Uterus (tissue), 4 donors: Measurements from ENCODE around the gene PSENEN. TPM values are rescaled to one million over a fixed set of nuclear protein-coding genes. Genes with fewer than 3 reads are reported as not detected.

Experiments
- DNase-seq, 2 donors: peaks; one replicate each; pipeline ENCODE4 v3.0.0-alpha.2; 2019 to 2020
- H3K27ac ChIP-seq, 2 donors: fragments of 200-600 bp; sonication (generic); 1 replicate in 1 of 2; 2 replicates in 1 of 2; pipeline ENCODE4 v1.5.1; 2016 to 2018
- H3K27me3 ChIP-seq, 2 donors: fragments of 200-600 bp; sonication (generic); one replicate each; pipeline ENCODE4 v1.5.1; 2018 to 2019; ENCODE audit warnings: control low read depth in 1 of 2
- H3K36me3 ChIP-seq, 2 donors: fragments of 200-600 bp; sonication (generic); one replicate each; pipeline ENCODE4 v1.5.1; 2019; ENCODE audit warnings: control low read depth in 1 of 2
- H3K4me1 ChIP-seq, 2 donors: fragments of 200-600 bp; sonication (generic); one replicate each; pipeline ENCODE4 v1.5.1; 2018 to 2019; ENCODE audit warnings: control low read depth in 1 of 2
- H3K4me3 ChIP-seq, 2 donors: fragments of 200-600 bp; sonication (generic); 1 replicate in 1 of 2; 2 replicates in 1 of 2; pipeline ENCODE4 v1.5.1; 2018 to 2019; ENCODE audit warnings: mild to moderate bottlenecking in 1 of 2
- H3K9me3 ChIP-seq, 2 donors: fragments of 200-600 bp; sonication (generic); one replicate each; pipeline ENCODE4 v1.5.1; 2019; ENCODE audit warnings: control low read depth in 1 of 2
- POLR2A ChIP-seq, 2 donors: fragments of 450-650 bp; IDR thresholded peaks; one replicate each; pipeline ENCODE4 v1.6.1; 2016; ENCODE audit warnings: antibody characterized with exemption in 2 of 2, mild to moderate bottlenecking in 1 of 2, moderate library complexity in 1 of 2
- intact Hi-C: fragments of 100-400 bp; cut with DNase I; formaldehyde crosslinking; loops from one replicate; pipeline ENCODE4 v1.15.1; 2023; ENCODE audit warnings: low total_unique reads
- total RNA-seq, 4 donors: library from RNA; depleted of rRNA in 3 of 4; stranded (reverse); fragments of >200 nt in 3 of 4; gene quantifications; one replicate each; pipeline versions ENCODE4 v1.1.0 to v1.2.4, GENCODE V29; 2014 to 2023
- TF ChIP-seq, protein P1 (sequence below), 4 experiments: fragments of 200-600 bp in 2 of 4; fragments of 450-650 bp in 2 of 4; sonication (generic) in 2 of 4; IDR thresholded peaks; one replicate each; pipeline ENCODE4 v1.5.1; 2016 to 2019; ENCODE audit warnings: antibody characterized with exemption in 4 of 4, mild to moderate bottlenecking in 2 of 4, moderate library complexity in 1 of 4
- donor health status: DM: yes; HTN: yes; CAD: no.

Gene PSENEN, protein sequence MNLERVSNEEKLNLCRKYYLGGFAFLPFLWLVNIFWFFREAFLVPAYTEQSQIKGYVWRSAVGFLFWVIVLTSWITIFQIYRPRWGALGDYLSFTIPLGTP
- 10 to 100 TPM in 3 of 4 donors, 1 to 10 TPM in 1; 5.3 to 37.3 (median 18.8) TPM for total RNA-seq

DNA sequence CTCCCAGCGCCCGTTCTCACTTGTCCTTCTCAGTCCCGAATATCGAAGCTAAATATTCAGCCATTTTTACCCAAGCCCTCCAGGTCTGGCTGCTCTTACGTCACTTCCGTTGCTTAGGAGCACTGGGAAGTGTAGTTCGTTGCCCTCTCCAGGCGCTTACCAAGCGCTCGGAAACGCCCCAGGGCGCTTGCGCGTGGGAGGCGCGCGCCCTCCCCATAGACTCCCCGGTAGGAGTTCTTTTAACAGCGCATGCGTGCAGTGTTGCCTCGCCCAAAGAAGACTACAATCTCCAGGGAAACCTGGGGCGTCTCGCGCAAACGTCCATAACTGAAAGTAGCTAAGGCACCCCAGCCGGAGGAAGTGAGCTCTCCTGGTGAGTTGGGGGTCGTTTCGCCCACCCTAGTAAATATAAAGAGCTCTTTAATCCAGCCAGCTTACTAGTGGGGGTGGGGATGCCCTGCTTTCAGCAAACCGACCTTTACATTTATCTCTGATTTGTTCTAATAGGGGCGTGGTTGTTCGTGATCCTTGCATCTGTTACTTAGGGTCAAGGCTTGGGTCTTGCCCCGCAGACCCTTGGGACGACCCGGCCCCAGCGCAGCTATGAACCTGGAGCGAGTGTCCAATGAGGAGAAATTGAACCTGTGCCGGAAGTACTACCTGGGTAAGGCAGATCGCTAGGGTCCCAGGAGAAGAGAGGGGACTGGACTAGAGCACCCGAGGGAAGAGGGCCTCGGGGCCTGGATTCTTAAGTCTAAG, at the start of gene PSENEN, which contains the start of gene U2AF1L4:
Gene PSENEN (plus strand): TSS at position 324 of the 759 bp plus-strand sequence. CDS start 280 bp downstream, at position 604.
Gene U2AF1L4 (minus strand): TSS at position 91 of the 759 bp plus-strand sequence. CDS start 27 bp downstream, at position 64.
- Histone ChIP-seq H3K36me3 (no peaks in the 10 kb centered on the region), H3K9me3 (no peaks in the 10 kb centered on the region), H3K4me1 (peaks cover 6 to 23% of the 10 kb centered on the region in 2 donors), H3K4me3 (peak within 1 kb of the TSS; percentile 92 to 100), H3K27ac (peak within 1 kb of the TSS; percentile 100), H3K27me3 (no peaks in the 10 kb centered on the region)
- peak; percentile 98 for DNase-seq
- intact Hi-C loops: no loop called here
- TF ChIP-seq, protein P1, sequence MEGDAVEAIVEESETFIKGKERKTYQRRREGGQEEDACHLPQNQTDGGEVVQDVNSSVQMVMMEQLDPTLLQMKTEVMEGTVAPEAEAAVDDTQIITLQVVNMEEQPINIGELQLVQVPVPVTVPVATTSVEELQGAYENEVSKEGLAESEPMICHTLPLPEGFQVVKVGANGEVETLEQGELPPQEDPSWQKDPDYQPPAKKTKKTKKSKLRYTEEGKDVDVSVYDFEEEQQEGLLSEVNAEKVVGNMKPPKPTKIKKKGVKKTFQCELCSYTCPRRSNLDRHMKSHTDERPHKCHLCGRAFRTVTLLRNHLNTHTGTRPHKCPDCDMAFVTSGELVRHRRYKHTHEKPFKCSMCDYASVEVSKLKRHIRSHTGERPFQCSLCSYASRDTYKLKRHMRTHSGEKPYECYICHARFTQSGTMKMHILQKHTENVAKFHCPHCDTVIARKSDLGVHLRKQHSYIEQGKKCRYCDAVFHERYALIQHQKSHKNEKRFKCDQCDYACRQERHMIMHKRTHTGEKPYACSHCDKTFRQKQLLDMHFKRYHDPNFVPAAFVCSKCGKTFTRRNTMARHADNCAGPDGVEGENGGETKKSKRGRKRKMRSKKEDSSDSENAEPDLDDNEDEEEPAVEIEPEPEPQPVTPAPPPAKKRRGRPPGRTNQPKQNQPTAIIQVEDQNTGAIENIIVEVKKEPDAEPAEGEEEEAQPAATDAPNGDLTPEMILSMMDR (IDR thresholded peaks at IDR 0.05): peak in 2 of 4 experiments; percentile 7 to 38
- TF ChIP-seq POLR2A (IDR thresholded peaks at IDR 0.05): peak in 1 of 2 donors; percentile 54

DNA sequence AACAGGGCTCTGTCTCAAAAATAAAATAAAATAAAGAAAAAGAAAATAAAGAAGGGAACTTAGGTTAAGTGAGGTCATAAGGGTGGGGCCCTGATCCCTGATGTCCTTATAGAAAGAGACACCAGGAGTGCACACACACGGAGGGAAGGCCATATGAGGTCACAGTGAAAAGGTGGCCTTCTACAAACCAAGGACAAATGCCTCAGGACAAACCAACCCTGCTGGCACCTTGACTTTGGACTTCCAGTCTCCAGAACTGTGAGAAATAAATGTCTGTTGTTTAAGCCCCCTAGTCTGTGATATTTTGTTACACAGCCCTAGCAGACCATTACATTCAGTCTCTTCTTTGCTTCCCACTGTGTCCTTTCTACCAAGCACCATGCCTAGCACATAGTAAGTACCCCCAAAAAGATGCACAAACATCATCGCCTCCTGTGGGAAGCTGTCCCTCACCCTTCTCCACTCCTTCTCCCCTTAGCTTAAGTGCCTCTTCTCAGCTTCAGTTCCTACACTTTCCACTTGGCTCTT, 49.5 kb upstream of the PSENEN start:
- no peaks in the 10 kb centered on the region for H3K9me3 ChIP-seq
- DNase-seq: no peak
- intact Hi-C loops: no loop called here
- TF ChIP-seq, protein P1 (IDR thresholded peaks at IDR 0.05): no peak
- TF ChIP-seq POLR2A (IDR thresholded peaks at IDR 0.05): no peak
- H3K27me3 ChIP-seq: no peaks in the 10 kb centered on the region
- H3K4me3 ChIP-seq: no peak overlapping the region
- no peaks in the 10 kb centered on the region for H3K36me3 ChIP-seq
- H3K4me1 ChIP-seq: no peaks in the 10 kb centered on the region
- H3K27ac ChIP-seq: no peak overlapping the region

DNA sequence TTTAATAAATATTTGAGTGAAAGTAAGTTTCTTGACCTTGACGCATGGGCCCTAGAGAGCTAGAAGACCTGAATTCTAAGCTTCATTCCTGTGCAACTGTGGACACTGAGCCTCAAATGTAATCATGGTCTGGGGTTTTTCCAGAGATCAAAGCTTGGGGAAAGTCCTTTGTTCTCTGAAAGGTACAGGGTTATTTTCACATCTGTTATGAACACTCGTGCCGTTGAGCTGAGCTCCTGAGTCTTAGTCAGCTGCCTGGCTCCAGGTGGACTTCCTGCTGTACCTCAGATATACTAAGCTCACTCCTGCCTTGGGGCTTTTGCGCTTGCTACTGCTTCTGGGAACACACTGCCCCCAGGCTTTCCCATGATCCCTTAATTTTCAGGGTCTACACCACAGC, 48.6 kb upstream of the PSENEN start:
- intact Hi-C loops: no loop called here

DNA sequence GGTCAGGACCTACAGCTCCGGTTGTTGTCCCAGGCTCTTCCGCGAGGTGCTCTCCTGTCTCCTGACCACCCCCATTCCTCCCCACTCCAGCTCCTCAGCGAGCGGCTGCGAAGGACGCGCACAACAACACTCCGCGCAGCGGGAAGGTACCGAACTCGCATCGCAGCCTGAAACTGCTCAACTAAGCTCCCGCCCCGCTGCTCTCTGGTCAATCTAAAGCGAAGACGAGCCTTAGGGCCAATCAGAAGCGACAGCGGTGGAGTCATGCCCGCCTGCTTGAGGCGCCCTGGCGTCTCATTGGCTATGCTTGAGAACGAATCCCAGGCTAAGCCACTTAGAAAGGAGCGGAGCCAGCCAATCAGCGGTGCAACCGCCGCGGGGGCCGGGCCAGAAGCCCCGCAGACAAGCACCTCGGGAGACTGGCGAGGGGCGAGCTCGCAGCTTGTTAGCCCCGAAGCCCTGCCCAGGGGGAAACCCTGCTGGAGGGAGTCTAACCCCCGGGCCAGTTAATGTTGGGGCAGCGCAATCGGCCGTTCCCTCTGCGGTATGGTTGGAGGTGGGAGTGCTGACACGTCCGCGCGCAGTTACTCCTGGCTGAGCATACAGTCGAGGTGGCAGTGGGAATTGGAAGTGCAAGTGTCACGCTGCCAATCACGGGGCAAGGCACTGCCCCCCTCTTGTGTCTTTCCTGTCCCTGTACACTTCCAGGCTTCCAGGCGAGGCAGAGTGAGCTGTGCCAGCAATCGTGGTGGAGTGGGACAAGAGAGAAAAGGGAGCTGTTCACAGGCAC, 43.0 kb upstream of the PSENEN start:
- intact Hi-C loops: no loop called here
- Histone ChIP-seq H3K4me1 (no peaks in the 10 kb centered on the region), H3K9me3 (no peaks in the 10 kb centered on the region), H3K27ac (peak overlapping the region in 1 of 2 donors; percentile 43), H3K36me3 (no peaks in the 10 kb centered on the region), H3K4me3 (peak overlapping the region; percentile 45 to 51), H3K27me3 (no peaks in the 10 kb centered on the region)
- TF ChIP-seq, protein P1 (IDR thresholded peaks at IDR 0.05): no peak
- TF ChIP-seq POLR2A (IDR thresholded peaks at IDR 0.05): no peak
- peak; percentile 92 to 96 for DNase-seq

More for the DNA sequence above, 48.6 kb upstream of the PSENEN start:
- Histone ChIP-seq H3K27ac (no peak overlapping the region), H3K36me3 (no peaks in the 10 kb centered on the region), H3K4me3 (no peak overlapping the region), H3K4me1 (no peaks in the 10 kb centered on the region), H3K9me3 (no peaks in the 10 kb centered on the region), H3K27me3 (no peaks in the 10 kb centered on the region)
- TF ChIP-seq POLR2A (IDR thresholded peaks at IDR 0.05): no peak
- TF ChIP-seq, protein P1 (IDR thresholded peaks at IDR 0.05): no peak
- DNase-seq: no peak
